ENCODE measurements around the gene GPR6.

DNA sequence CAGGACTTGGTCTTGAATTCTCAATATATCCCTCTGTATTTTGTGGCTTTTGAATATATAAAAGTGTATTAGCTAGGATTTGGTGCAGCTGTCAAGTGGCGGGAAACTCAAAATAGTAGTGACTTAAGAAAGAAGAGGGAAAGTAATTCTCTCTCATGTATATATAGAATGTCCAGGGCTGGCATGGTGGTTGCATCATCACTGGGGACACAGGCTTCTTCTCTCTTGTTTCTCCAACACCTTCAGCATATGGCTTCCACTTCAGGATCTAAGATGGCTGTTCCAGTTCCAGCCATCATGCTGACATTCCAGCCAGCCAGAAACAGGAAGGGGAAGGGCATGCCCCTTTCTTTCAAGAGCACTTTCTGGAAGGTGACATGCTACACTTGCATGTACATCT is 11.8 kb upstream of the GPR6 start:
- TF ChIP-seq, protein P1, sequence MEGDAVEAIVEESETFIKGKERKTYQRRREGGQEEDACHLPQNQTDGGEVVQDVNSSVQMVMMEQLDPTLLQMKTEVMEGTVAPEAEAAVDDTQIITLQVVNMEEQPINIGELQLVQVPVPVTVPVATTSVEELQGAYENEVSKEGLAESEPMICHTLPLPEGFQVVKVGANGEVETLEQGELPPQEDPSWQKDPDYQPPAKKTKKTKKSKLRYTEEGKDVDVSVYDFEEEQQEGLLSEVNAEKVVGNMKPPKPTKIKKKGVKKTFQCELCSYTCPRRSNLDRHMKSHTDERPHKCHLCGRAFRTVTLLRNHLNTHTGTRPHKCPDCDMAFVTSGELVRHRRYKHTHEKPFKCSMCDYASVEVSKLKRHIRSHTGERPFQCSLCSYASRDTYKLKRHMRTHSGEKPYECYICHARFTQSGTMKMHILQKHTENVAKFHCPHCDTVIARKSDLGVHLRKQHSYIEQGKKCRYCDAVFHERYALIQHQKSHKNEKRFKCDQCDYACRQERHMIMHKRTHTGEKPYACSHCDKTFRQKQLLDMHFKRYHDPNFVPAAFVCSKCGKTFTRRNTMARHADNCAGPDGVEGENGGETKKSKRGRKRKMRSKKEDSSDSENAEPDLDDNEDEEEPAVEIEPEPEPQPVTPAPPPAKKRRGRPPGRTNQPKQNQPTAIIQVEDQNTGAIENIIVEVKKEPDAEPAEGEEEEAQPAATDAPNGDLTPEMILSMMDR (IDR thresholded peaks at IDR 0.05) = no peak
- no peak for TF ChIP-seq POLR2A (IDR thresholded peaks at IDR 0.05)

Data from right lobe of liver (tissue), 4 donors.